ENCODE results near the gene TCOF1.
"Not testable (repeated sequence)": the region's sequence is repeated elsewhere in the genome, so short reads cannot be mapped to it uniquely, and the experiment has no call there.

TCOF1 gene

GRCh38 chr5:150411245-150411979 lies 53.9 kb downstream of the TCOF1 start:
- TF ChIP-seq CTCF (IDR thresholded peaks at IDR 0.05; ENCODE audit: control insufficient read depth, insufficient read depth, low read depth, low read length, missing control alignments): no peak
- H3K4me3 ChIP-seq (ENCODE audit: control insufficient read depth, low read depth, low read length): no peak overlapping the region
- no peak for DNase-seq (ENCODE audit: low read depth)

GRCh38 chr5:150412319-150413175 lies 55.0 kb downstream of the TCOF1 start, which contains the start of gene CD74:
CD74 (minus strand) TSS chr5:150412910; CDS start chr5:150412749, 161 bp downstream.
- TF ChIP-seq CTCF (IDR thresholded peaks at IDR 0.05; ENCODE audit: control insufficient read depth, insufficient read depth, low read depth, low read length, missing control alignments): no peak
- H3K4me3 ChIP-seq (ENCODE audit: control insufficient read depth, low read depth, low read length): no peak within 1 kb of the TSS
- no peak for DNase-seq (ENCODE audit: low read depth)

GRCh38 chr5:150413176-150413901 lies 55.8 kb downstream of the TCOF1 start:
- TF ChIP-seq CTCF (IDR thresholded peaks at IDR 0.05; ENCODE audit: control insufficient read depth, insufficient read depth, low read depth, low read length, missing control alignments): no peak

GRCh38 chr5:150413902-150414790 lies 56.6 kb downstream of the TCOF1 start:
- not testable (repeated sequence) for H3K4me3 ChIP-seq (ENCODE audit: control insufficient read depth, low read depth, low read length)

More at GRCh38 chr5:150413176-150413901, 55.8 kb downstream of the TCOF1 start:
- no peak for DNase-seq (ENCODE audit: low read depth)
- H3K4me3 ChIP-seq (ENCODE audit: control insufficient read depth, low read depth, low read length): no peak overlapping the region

GRCh38 chr5:150419630-150420270 lies 62.3 kb downstream of the TCOF1 start:
- no peak for TF ChIP-seq CTCF (IDR thresholded peaks at IDR 0.05; ENCODE audit: control insufficient read depth, insufficient read depth, low read depth, low read length, missing control alignments)
- no peak overlapping the region for H3K4me3 ChIP-seq (ENCODE audit: control insufficient read depth, low read depth, low read length)
- no peak for DNase-seq (ENCODE audit: low read depth)

More at GRCh38 chr5:150413902-150414790, 56.6 kb downstream of the TCOF1 start:
- DNase-seq (ENCODE audit: low read depth): not testable (repeated sequence)

- no peak overlapping the region for H3K4me3 ChIP-seq (ENCODE audit: control insufficient read depth, low read depth, low read length)
- no peak for DNase-seq (ENCODE audit: low read depth)
- TF ChIP-seq CTCF (IDR thresholded peaks at IDR 0.05; ENCODE audit: control insufficient read depth, insufficient read depth, low read depth, low read length, missing control alignments): no peak
Observed at GRCh38 chr5:150422075-150422474, 64.6 kb downstream of the TCOF1 start.

Measured in AG09309 (cell line).